IPS DF 19.7 (cell line): Measurements from ENCODE around the gene CUEDC2.

Experiments used
- DNase-seq: peaks from one replicate; pipeline ENCODE4 v3.0.0-alpha.2; 2013; ENCODE audit warnings: low read depth, low spot score

Gene CUEDC2

GRCh38 chr10:102432162-102432950 lies at the start of gene CUEDC2:
CUEDC2 (minus strand) TSS chr10:102432574; CDS start chr10:102425188, 7,386 bp downstream.
- peak; percentile 90 for DNase-seq

GRCh38 chr10:102480396-102480795 lies 48.0 kb upstream of the CUEDC2 start:
- no peak for DNase-seq

GRCh38 chr10:102479651-102480050 lies 47.3 kb upstream of the CUEDC2 start:
- DNase-seq, result no peak

GRCh38 chr10:102476466-102477141 lies 44.2 kb upstream of the CUEDC2 start:
- DNase-seq, result no peak

- no peak for DNase-seq
Measured at GRCh38 chr10:102475451-102476040, 43.2 kb upstream of the CUEDC2 start.

- DNase-seq, result no peak
Measured at GRCh38 chr10:102473445-102474331, 41.3 kb upstream of the CUEDC2 start.

GRCh38 chr10:102470579-102471546 lies 38.5 kb upstream of the CUEDC2 start:
- no peak for DNase-seq

- DNase-seq, result no peak
Measured at GRCh38 chr10:102468683-102469082, 36.3 kb upstream of the CUEDC2 start.

- DNase-seq, result no peak
Measured at GRCh38 chr10:102467971-102468438, 35.6 kb upstream of the CUEDC2 start.

- DNase-seq, result no peak
Measured at GRCh38 chr10:102467318-102467717, 34.9 kb upstream of the CUEDC2 start.

- DNase-seq, result no peak
Measured at GRCh38 chr10:102465466-102465865, 33.1 kb upstream of the CUEDC2 start.

GRCh38 chr10:102463983-102464382 lies 31.6 kb upstream of the CUEDC2 start:
- no peak for DNase-seq

- DNase-seq, result no peak
Measured at GRCh38 chr10:102462512-102463054, 30.2 kb upstream of the CUEDC2 start.

GRCh38 chr10:102461187-102462054 lies 29.0 kb upstream of the CUEDC2 start:
- no peak for DNase-seq

GRCh38 chr10:102460836-102461186 lies 28.4 kb upstream of the CUEDC2 start:
- no peak for DNase-seq

GRCh38 chr10:102458656-102459055 lies 26.3 kb upstream of the CUEDC2 start:
- DNase-seq, result no peak

- no peak for DNase-seq
Measured at GRCh38 chr10:102457591-102458150, 25.3 kb upstream of the CUEDC2 start.

GRCh38 chr10:102455893-102456471 lies 23.6 kb upstream of the CUEDC2 start:
- no peak for DNase-seq
